Astrocyte of the cerebellum (primary cell): ENCODE measurements around the gene NRL.
"Not testable (repeated sequence)": the region's sequence is repeated elsewhere in the genome, so short reads cannot be mapped to it uniquely, and the experiment has no call there.

Experiments
- DNase-seq: peaks from one replicate; pipeline ENCODE4 v3.0.0-alpha.2; 2011; ENCODE audit warnings: low read depth
- H3K4me3 ChIP-seq: 2 replicates; pipeline ENCODE4 v1.5.1; 2011; ENCODE audit warnings: mild to moderate bottlenecking, low read depth, low read length, moderate library complexity
- in situ Hi-C: cut with HindIII; loops from 2 replicates; pipeline ENCODE4 v1.10.0; 2017; ENCODE audit warnings: low sequenced_read_pairs
- TF ChIP-seq, protein P1 (sequence below): IDR thresholded peaks from 2 replicates; pipeline ENCODE4 v1.5.1; 2012; ENCODE audit warnings: low read length, low read depth, moderate library complexity, mild to moderate bottlenecking; ENCODE audit errors: missing control alignments

NRL gene

GRCh38 chr14:24042746-24043145 lies 72.0 kb downstream of the NRL start:
- no peak overlapping the region for H3K4me3 ChIP-seq
- TF ChIP-seq, protein P1, sequence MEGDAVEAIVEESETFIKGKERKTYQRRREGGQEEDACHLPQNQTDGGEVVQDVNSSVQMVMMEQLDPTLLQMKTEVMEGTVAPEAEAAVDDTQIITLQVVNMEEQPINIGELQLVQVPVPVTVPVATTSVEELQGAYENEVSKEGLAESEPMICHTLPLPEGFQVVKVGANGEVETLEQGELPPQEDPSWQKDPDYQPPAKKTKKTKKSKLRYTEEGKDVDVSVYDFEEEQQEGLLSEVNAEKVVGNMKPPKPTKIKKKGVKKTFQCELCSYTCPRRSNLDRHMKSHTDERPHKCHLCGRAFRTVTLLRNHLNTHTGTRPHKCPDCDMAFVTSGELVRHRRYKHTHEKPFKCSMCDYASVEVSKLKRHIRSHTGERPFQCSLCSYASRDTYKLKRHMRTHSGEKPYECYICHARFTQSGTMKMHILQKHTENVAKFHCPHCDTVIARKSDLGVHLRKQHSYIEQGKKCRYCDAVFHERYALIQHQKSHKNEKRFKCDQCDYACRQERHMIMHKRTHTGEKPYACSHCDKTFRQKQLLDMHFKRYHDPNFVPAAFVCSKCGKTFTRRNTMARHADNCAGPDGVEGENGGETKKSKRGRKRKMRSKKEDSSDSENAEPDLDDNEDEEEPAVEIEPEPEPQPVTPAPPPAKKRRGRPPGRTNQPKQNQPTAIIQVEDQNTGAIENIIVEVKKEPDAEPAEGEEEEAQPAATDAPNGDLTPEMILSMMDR: no peak
- DNase-seq: no peak
- in situ Hi-C loops: no loop called here

DNA sequence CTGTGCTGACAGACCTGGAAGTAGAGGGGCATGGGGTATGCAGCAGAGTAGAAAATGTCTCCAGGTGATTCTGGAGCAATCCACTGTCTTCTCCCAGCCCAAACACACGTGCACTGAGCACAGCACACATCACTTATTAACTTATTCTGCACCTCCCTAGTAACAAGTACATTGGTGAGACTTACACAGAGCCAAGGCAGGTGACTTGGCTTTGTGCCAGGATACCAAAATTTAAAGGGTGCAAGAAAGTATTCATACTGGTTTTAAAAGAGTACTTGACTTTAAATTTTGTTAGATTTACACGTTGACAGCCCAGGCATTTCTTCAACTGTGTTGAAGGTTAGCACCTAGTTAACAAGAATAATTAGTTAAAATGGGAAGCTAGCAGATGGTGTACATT lies 74.1 kb downstream of the NRL start:
- TF ChIP-seq, protein P1: no peak
- H3K4me3 ChIP-seq: no peak overlapping the region
- in situ Hi-C loops: no loop called here
- DNase-seq: no peak

GRCh38 chr14:24038686-24039085 lies 76.1 kb downstream of the NRL start:
- no peak overlapping the region for H3K4me3 ChIP-seq
- DNase-seq: no peak
- in situ Hi-C loops: no loop called here
- TF ChIP-seq, protein P1: no peak

DNA sequence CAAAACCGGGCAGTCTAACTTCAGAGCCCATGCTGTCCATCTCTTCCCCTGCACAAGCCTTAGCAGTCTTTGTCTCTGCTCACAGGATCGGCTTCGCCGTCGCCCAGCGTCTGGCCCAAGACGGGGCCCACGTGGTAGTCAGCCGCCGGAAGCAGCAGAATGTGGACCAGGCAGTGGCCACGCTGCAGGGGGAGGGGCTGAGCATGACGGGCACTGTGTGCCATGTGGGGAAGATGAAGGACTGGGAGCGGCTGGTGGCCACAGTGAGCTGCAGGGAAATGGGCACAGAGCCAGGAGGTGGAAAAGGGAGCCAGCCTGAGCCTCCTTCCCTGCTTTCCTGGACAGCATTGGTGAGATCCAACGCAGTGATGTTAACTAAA lies 77.1 kb downstream of the NRL start:
- TF ChIP-seq, protein P1: no peak
- no peak overlapping the region for H3K4me3 ChIP-seq
- in situ Hi-C loops: no loop called here
- no peak for DNase-seq

DNA sequence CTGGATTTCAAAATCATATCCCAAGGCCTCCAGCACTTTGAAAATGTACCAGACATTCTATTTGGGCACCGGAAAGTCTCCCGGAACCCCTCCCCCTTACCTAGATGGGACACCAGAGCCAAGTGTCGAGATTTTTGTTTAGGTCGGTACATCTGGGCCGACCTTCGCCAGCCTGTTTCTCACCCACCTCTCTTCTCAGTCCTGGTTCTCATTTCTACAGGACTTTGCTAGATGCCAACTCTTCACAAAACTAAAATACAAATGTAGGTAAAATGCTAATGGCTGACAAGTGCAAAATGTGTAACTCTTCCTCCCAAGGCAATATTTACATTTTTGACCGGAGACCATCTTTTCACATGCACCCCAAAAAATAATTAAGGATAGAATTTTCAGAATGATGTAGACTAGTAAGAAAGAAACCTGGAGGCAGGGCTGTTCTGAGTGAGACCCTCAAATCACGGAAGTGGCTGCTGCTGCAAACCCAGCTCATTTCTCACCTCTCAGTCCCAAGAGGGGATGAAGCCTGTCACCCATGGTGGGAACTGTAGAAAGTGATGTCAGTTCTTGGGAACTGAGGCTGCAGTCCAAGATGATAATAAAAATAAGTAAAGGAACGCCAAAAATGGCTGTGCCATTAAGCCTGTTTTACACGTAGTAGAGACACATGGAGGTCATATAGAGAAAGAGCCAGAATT lies 77.6 kb downstream of the NRL start:
- peak overlapping the region; percentile 48 for H3K4me3 ChIP-seq
- in situ Hi-C loops: not testable (repeated sequence)

DNA sequence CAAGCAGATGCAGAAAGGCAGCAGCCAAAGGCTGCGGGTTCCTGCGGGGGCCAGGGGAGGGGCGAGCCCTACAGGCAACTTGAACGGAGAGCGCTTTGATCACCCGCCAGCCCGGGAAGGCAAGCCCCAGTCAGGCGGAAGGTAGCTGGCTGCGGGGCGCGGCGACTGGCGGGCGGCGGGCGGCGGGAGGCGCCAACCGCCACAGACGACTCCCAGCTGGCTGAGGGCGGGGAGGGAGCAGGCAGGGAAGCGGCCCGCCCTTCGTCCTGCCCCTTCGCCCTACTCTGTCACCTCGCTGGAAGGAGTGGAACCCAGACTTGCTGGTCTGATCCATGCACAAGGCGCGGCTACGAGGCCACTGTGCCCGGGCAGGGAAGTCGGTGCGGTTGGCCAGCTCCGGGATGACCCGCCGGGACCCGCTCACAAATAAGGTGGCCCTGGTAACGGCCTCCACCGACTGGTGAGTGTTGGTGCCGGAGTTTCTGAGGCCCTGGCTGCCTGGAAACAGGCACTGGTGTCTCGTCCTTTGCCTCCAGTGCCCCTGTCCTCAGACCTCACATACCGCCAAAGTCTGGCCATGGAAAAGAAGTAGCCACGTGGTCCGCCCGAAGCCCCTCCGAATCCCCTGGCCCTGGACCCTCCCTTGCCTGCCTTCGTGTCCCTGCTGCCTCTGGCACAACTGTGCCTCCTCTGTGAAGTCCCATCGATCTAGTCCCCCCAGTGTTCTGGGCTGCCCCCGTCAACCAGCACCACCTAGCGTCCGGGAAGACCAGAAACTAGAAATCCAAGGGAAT lies 78.4 kb downstream of the NRL start:
- no peak for DNase-seq
- H3K4me3 ChIP-seq: peak overlapping the region; percentile 48
- TF ChIP-seq, protein P1: peak; percentile 80
- in situ Hi-C loops: no loop called here

More for the DNA sequence above, 77.6 kb downstream of the NRL start:
- DNase-seq: not testable (repeated sequence)

GRCh38 chr14:24035769-24036168 lies 79.0 kb downstream of the NRL start:
- in situ Hi-C loops, DNase-seq: not testable (repeated sequence)
- peak overlapping the region; percentile 48 for H3K4me3 ChIP-seq
